Type B pancreatic cell (in vitro differentiated cells): Measurements from ENCODE around the gene DNAJC18. TPM values are rescaled to one million over a fixed set of nuclear protein-coding genes. Genes with fewer than 3 reads are reported as not detected.

Experiments used
- DNase-seq: peaks from one replicate; pipeline ENCODE4 v3.0.0; 2021; ENCODE audit warnings: mixed read lengths; ENCODE audit not compliant: unreplicated experiment; ENCODE audit errors: extremely low spot score
- H3K27ac Mint-ChIP-seq: 2 replicates; pipeline ENCODE4 v1.8.0; 2021; ENCODE audit warnings: mild to moderate bottlenecking, mixed read lengths
- H3K27me3 Mint-ChIP-seq: 2 replicates; pipeline ENCODE4 v1.8.0; 2021; ENCODE audit warnings: mixed read lengths
- H3K36me3 Mint-ChIP-seq: 2 replicates; pipeline ENCODE4 v1.8.0; 2021; ENCODE audit warnings: mixed read lengths
- H3K4me1 Mint-ChIP-seq: one replicate; pipeline ENCODE4 v1.8.0; 2021; ENCODE audit warnings: mixed read lengths; ENCODE audit not compliant: unreplicated experiment
- H3K4me3 Mint-ChIP-seq: 2 replicates; pipeline ENCODE4 v1.8.0; 2021; ENCODE audit warnings: mild to moderate bottlenecking, mixed read lengths
- H3K9me3 Mint-ChIP-seq: 2 replicates; pipeline ENCODE4 v1.8.0; 2021; ENCODE audit warnings: mixed read lengths
- CTCF ChIP-seq: fragments of 200-600 bp; sonication (generic); conservative IDR thresholded peaks from 2 replicates; pipeline ENCODE4 v1.5.0; 2021; ENCODE audit warnings: antibody characterized with exemption, mild to moderate bottlenecking
- total RNA-seq: library from RNA; stranded (reverse); gene quantifications from 2 replicates; pipeline ENCODE4 v1.2.1, GENCODE V29; 2021; ENCODE audit warnings: low replicate concordance

DNAJC18 gene
- total RNA-seq, 1 donor from 2014 or later, result 25.8 TPM

- H3K4me3 Mint-ChIP-seq, result no peak overlapping the region
- TF ChIP-seq CTCF, result no peak
- H3K9me3 Mint-ChIP-seq, result no peaks in the 10 kb centered on the region
- no peak overlapping the region for H3K27ac Mint-ChIP-seq
- peaks cover 3% of the 10 kb centered on the region for H3K36me3 Mint-ChIP-seq
- no peaks in the 10 kb centered on the region for H3K27me3 Mint-ChIP-seq
- peaks cover 5% of the 10 kb centered on the region for H3K4me1 Mint-ChIP-seq
- no peak for DNase-seq
These were observed 22.1 kb downstream of the DNAJC18 start for GRCh38 chr5:139417214-139417613.

- Mint-ChIP-seq H3K4me3 (no peak overlapping the region), H3K4me1 (peaks cover 3% of the 10 kb centered on the region), H3K36me3 (peaks cover 3% of the 10 kb centered on the region), H3K9me3 (no peaks in the 10 kb centered on the region), H3K27me3 (no peaks in the 10 kb centered on the region), H3K27ac (no peak overlapping the region)
- no peak for TF ChIP-seq CTCF
- no peak for DNase-seq
These were observed 22.7 kb downstream of the DNAJC18 start for GRCh38 chr5:139416651-139417050.

GRCh38 chr5:139415869-139416268 is 23.5 kb downstream of the DNAJC18 start:
- no peak overlapping the region for H3K27ac Mint-ChIP-seq
- H3K36me3 Mint-ChIP-seq, result peaks cover 3% of the 10 kb centered on the region
- no peaks in the 10 kb centered on the region for H3K9me3 Mint-ChIP-seq

GRCh38 chr5:139415221-139415861 is 24.0 kb downstream of the DNAJC18 start:
- peaks cover 3% of the 10 kb centered on the region for H3K36me3 Mint-ChIP-seq
- no peak for TF ChIP-seq CTCF
- H3K4me3 Mint-ChIP-seq, result no peak overlapping the region

More at GRCh38 chr5:139415869-139416268, 23.5 kb downstream of the DNAJC18 start:
- peaks cover 3% of the 10 kb centered on the region for H3K4me1 Mint-ChIP-seq
- H3K4me3 Mint-ChIP-seq, result no peak overlapping the region
- TF ChIP-seq CTCF, result no peak
- no peaks in the 10 kb centered on the region for H3K27me3 Mint-ChIP-seq
- no peak for DNase-seq

GRCh38 chr5:139414581-139415130 is 24.7 kb downstream of the DNAJC18 start:
- H3K9me3 Mint-ChIP-seq, result no peaks in the 10 kb centered on the region
- TF ChIP-seq CTCF, result no peak
- H3K36me3 Mint-ChIP-seq, result peaks cover 3% of the 10 kb centered on the region
- DNase-seq, result no peak
- H3K4me3 Mint-ChIP-seq, result no peak overlapping the region
- H3K27ac Mint-ChIP-seq, result no peak overlapping the region
- no peaks in the 10 kb centered on the region for H3K27me3 Mint-ChIP-seq
- peaks cover 3% of the 10 kb centered on the region for H3K4me1 Mint-ChIP-seq

More at GRCh38 chr5:139415221-139415861, 24.0 kb downstream of the DNAJC18 start:
- Mint-ChIP-seq H3K4me1 (peaks cover 3% of the 10 kb centered on the region), H3K9me3 (no peaks in the 10 kb centered on the region), H3K27me3 (no peaks in the 10 kb centered on the region), H3K27ac (no peak overlapping the region)
- no peak for DNase-seq
